HG02885 (cell line): ENCODE data around the gene DAND5.

Experiments used
- ATAC-seq: cut with Tn5 transposase; IDR thresholded peaks from one replicate; pipeline ENCODE4 v1.9.1; 2021; ENCODE audit warnings: mild to moderate bottlenecking; ENCODE audit not compliant: unreplicated experiment, poor library complexity

DAND5 gene

DNA sequence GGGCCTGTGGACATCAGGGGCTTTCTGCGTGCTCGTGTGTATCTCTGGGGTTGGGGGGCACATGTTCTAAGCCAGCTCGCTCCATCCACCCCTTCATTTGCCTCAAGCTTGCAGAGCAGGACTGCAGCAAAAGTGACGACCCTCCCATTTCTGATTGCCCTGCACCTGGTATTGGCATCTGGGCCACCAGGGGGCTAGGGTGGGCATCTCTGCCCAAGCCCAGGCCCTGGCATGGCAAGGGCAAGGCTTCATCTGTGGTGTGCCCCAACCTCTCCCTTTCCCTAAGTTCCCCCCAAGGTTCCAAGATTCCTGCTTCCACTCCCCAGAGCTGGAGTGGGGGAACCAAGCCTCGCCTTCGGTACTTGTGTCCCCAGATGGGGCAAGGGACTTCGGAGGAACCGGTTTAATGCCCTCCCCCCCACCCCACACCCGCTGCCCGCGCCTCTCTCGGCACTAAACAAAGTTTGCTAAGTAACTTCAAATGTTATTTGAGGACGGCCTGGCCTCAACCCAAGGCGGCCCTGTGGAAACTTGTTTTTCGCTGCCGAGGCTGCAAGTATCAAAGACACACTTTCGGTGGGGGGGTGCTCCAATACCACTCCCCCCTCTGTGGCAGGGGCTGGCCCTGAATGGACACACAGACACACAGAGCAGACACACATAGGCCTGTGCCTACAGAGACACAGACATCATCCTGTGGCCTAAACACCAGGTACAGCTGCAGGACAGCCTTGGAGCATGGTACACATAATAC is 38.1 kb downstream of the DAND5 start:
- ATAC-seq: no peak

DNA sequence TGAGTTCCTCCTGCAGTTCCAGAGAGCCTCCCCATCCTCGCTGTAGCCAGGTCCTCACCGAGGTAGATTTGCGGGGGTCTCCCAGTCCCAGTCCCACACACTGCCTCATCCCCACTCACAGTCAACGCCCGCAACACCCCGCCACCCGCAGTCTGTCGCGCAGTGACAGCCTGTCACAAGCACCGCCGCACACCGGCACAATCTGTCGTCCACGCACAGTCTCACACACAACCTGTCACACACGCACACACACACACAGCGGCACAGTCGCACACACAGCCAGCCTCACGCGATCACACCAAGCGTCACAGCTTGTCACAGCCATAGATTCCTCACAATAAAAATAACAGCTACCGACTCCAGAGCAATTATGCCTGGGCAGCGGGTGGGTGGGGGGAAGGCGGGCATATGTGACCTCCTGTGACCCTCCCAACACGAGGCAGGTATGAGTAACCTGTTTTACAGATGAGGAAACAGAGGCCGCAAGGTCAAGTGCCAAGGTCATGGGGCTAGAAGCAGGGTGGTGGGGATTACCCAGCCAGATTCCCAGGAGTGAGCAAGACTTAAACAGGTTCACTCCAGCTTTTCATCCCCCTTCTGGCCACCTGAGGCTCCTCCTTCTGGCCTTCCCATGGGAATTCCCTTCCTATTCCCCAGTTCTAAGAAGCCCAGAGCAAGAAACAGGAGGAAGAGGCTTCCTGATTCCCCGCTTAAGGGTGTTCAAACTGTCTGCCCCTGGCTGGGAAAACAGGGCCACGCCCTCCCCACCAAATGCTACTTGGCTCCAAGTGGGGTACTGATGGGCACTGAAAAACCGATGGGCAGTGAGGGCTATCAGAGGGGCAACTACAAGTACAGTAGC is 39.8 kb downstream of the DAND5 start:
- ATAC-seq: no peak

DNA sequence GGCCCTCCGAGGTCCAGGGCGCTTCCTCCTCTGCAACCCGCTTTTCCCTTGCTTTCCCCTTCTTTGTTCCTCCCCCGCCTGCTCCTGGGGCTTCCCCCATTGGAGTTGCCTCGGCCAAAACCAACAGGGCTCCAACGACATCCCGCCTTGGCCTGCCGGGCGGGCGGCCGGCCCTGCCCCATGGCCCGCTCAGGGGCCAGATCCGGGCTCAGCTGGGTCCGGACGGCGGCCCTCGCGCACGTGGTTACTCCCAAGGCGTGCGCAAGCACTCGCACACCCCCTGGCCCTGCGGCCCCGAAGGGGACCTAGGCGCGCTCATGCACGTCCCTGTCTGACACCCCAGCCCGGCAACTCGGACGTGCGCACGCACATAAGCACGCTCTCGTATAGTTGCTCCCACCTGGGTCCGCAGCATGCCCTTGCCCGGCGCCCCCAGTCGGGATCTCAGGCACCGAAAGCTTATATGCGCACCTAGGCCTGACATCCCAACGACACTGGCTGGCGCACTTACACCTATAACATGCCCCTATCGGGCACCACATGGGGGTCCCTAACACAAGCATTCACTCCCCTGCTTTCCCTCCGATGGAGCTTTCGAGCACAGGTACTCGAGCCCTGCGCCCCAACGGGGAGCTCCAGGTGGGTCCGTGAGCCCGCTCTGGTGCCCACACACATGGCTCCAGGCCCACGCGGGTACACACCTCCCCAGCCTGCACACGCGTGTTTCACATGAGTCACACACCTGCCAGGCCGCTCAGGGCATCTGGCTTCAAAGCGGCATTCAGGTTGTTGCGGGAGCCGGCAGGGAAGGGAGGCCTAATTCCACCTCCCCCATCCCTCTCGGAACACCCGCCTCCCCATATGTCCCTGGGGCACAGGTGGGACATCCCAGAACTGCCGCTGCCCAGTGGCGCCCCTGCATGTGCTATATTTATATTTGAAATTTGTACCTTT is 40.9 kb downstream of the DAND5 start:
- no peak for ATAC-seq

DNA sequence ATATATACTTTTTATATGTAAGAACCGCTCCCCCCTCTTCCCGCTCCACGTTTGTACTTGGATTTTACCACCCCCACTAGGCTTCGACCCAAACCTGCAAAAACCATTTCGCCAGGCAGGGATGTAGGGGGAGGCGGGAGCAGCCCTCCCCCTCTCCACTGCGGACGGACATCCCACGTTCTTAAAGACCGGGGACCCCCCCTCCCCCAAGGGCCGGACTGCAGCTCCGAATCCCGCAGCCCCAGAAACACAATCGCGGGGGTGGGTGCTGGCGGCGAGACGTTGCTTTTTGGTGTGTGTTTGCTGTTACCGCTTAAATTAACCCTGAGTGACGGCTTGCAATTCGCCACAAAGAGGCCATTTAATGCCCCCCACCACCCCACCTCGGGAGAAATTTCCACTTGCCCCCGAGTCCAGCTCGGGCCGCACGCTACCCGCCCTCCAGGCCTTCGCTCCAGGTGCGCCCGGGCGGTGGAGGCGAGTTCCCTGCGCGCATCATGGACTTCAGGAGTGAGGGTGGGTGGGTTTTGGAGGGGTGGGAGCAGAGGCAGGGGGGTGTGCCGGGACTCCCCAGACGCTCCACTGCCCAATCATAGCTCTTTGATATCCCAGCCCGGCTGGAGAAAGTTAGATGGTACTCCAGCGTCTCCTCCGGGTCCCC is 41.7 kb downstream of the DAND5 start:
- no peak for ATAC-seq

DNA sequence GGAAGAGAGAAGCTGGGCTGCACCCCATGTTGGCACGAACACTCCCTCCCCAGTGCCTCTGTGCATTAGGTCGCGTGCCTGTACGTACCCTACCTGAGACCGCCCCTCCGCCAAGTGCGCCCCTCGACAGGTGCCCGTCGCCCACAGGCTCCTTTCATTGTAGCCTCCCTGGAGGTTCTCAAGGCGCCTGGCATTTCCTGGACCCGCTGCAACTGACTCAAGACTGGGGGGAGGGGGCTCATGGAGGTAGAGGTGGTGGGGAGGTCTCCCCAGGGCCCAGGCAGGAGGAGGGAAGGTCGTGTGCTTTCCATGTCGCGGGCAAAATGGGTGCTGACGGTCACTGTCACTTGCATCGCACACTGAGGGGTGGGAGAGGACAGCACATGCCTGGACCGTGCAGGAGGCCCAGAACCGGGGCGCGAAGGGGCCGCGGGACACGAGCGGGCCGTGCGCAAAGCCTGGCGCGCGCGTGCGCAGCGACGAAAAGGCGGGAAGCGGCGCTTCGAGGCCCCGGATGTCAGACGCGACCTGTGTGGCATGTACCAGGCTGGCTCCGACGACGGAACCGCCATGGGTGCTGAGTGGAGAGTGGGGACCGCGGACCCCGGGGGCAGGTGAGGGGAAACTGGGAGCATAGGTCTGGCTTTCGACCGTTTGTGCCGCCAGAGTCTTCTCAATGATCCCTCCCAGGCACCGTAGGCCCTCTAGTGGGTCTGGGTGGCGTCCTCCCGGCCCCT is 42.4 kb downstream of the DAND5 start:
- ATAC-seq: no peak

DNA sequence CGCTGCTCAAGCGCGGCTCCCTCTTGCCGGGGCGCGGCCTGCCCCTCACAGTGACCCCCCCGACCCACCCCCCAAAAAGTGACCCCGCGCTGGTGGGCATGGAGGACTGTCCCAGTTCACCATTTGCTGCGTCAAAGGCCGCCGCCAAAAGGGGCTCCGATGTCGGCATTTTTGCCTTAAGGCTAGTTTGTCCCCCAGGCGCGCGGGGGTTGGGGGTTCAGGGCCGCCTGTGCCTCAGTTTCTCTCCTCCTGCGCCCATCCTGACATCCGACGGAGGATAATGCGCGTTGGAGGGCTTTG is 43.0 kb downstream of the DAND5 start:
- ATAC-seq: no peak

DNA sequence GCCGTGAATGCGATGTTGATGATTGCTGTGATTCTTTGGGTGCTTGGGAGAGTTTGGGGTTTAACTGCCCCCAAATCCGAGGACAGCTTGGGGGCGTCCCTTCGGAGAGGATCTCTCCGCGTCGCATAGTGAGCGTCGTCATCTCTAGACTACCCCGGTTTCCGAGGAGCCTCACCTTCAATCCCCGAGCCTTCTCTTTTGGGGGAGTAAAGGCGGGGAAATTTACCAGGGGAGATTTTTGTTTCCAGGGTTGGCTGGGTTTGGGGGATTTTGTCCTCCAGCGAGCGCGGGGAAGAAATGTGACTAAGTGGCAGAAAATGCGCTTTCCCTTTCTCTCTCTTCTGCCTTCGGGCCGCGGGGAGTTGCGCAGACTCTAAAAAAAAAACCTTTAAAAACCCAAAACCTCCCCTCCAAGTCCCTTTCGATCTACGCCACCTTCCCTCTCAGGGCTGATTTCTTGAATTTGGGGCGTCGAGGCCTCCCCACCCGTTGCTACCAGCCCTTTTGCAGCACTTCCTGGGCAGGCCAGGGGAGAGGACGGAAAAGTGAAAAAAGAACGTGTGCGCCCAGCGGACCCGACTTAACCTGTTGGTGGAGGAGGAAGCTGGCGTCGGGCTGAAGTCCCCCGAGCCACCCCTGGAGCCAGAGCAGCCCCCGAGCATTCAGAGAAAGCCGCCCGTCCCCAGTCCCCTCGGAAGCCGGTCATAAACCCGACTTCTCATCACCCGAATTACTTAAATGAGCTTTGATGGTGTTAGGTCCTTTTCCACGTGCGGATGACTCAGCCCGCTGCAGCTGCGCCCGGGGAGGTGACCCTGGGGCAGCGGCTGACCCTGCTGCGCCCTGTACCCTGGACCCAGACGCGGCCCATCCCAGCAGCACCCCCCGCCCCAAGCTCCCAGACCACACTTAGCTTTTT is 43.6 kb downstream of the DAND5 start:
- no peak for ATAC-seq

DNA sequence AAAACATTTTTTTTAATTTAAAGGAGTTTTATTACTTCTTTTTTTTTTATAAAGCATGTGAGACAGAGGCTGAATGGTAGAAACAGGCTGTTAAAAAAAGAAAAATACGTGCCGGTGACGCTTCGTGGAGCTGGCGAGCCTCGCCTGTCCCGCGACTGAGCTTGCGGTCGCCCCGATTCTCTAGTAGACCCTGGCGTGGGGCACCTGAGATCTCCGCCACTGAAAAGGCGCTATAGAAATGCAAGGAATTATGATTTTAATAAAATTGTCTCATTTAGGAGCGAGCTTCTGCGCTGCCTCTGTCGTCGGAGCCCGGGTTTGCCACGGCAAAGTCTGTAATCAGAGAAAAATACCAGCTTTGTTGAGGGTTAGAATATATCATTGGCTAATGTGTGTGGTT is 44.3 kb downstream of the DAND5 start:
- no peak for ATAC-seq

DNA sequence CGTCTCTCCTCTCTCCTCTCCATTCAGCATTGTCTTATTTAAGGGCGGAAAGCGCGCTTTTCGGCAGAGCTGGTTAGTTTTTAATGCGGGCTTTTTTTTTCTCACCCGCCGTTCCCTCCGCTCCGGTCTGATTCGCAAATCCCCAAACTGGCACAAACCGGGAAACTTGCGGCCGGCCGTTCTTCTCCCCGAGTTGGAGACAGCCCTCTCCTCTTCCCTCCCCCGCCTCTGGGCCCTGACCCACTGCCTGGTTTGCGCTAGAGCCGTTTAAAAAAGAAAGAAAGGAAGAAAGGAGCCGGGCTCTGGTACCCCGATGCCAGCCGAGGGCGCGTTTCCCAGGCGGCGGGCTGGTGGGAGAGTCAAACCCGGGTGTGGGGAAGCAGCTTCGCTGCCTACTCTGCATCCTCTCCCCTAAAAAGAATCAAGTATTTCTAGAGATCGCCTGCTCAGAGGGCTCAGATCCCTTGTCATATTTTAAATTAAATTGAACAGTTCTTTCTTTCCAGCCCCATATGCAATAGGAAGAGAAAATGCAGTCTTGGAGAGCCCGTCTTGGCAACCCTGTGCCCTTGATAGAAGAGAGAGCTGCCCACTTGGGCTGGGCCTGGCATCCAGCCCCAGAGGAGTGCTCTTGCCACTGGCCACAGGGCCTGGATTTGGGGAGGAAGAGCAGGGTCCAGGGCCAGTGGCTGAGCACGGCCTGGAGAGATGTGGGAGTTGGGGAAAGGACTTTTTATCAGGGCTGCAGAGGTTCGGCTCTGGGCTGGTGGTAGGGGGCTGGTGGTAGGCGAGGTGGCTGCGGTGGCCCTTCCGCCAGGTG is 44.9 kb downstream of the DAND5 start:
- ATAC-seq: no peak

DNA sequence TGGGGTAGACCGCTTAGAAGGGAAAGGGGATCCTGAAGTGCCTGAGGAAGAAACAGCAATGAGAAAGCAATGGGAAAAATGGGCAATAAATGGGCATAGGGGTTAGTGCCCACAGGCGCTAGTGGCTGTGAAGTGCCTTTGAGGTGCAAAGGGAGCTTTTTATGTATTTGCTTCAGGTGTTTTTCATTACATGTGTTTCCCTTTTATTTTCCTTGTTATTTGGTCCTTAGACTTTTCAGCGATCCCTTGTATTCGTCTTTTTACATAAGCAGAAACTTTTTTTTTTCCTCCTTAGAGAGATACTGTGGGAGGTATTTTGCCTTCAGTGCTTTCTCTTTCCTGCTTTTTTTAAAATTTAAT is 45.5 kb downstream of the DAND5 start:
- ATAC-seq: no peak

DNA sequence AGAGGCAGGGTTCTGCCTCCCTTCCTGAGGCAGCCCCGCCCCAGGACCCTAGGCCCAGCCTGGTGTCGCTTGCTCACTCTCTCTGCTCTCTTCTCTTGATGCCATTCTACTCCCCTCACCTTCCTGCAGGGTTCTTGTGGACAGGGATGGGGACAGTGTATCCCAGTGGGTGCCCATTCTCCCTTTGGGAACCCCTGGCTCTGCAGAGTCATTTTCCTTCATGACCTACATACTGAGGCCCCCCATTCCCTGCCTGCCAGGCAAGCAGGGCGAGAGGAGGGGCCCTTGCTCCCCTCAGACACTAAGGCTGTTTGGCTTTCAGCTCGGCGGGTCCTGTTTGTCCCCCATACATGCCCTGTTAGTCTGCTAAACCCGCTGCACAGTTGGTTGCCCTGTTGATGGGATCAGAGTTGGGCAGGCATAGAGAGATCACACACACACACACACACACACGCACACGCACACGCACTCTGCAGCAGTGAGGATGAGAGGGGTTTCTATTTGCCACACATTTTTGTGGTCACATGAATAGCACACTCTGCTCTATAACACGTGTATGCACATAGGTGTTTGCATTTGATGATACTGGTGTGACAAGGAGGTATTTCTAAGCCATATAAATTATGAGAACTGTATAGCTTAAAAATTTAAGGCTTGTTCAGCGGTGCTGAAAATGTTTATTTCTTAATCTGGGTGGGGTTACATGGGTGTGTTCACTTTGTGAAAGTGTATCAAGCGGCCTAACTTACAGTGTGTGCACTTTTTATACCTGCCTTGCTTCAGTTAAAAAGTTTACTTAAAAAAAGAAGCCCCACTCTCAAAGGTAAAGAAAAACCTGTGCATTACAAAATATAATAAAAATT is 46.2 kb downstream of the DAND5 start:
- no peak for ATAC-seq

DNA sequence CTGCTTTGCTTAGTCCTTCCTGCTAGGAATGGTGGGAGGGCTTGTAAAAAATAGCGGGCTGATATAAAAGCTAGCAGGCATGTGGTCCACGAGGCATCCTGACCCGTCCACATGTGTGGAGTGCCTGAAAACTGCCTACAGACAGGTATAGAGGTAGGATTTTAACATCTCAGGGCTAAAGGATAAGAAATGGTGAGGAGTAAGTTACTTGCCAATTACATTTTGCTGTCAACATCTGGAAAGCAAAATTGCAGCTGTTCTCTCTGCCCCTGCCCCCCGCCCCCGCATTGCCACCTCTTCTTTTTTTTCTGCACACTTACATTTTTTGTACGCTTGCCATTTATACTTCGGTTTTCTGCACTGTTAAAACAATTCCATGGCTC is 46.9 kb downstream of the DAND5 start:
- ATAC-seq: no peak

DNA sequence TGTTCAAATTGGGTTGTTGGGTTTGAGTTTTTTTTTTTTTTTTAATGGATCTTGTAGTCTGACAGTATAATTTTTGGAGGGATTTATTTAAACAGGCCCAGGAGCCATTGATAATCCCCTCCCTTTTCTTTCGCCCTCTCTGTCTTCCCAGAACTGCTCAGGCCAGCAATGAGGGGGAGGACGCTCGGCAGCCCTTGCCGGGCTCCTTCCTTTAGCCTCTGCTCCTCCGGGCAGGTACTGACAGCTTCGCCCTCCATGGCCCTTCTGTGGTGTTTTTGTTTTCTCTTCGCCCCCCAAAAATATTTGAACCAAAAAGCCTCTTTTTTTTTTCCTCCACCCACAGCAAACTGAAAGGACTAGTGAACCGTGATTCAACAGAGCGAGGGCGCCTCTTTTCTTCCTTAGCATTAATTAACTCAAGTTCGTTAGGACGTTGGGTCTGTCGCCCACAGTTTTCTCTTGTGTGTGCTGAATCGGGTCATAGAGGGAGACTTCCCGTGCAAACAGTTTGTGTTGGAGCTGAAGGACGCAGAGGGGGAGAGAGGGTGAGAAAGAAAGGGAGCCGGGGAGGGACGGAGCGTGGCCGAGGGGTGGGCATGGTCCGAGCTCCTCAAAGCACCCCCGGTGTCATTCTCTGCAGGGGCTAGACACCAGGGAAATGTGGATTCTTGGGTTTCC is 47.4 kb downstream of the DAND5 start:
- ATAC-seq: no peak

DNA sequence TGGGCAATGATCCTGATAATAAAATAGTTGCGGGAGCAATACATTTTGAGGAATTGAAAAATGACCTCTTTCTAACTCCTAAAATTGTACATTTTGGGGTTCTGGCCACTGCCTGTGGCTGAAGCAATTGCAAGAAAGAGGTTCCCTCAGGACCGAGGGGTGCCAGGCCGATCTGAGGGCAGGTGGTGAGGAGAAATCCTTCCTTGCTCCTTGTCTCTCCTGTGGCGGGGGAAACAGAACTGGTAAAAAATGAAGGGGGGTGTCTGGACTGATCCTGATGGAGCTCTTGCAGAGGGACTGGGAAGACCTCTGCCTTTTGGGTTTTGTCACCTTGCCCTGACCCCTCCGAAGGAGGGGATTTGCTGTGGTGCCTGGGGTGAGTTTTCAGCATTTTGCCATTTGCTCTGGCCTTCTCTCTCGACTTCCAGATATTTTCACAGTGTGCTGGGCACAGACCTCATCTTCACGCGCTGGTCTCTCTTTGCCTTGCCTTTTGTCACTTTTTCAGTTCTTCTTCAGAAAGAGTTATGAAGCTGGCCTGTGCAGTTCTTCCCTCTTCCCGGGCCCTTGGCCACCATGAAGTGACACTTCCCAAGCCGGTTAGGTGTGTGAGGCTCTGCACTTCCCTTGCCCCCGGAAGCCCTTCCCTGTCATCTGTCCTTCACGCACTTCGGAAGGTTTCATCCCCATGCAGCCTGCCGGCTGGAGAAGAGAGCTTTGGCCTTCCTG is 48.1 kb downstream of the DAND5 start:
- no peak for ATAC-seq

DNA sequence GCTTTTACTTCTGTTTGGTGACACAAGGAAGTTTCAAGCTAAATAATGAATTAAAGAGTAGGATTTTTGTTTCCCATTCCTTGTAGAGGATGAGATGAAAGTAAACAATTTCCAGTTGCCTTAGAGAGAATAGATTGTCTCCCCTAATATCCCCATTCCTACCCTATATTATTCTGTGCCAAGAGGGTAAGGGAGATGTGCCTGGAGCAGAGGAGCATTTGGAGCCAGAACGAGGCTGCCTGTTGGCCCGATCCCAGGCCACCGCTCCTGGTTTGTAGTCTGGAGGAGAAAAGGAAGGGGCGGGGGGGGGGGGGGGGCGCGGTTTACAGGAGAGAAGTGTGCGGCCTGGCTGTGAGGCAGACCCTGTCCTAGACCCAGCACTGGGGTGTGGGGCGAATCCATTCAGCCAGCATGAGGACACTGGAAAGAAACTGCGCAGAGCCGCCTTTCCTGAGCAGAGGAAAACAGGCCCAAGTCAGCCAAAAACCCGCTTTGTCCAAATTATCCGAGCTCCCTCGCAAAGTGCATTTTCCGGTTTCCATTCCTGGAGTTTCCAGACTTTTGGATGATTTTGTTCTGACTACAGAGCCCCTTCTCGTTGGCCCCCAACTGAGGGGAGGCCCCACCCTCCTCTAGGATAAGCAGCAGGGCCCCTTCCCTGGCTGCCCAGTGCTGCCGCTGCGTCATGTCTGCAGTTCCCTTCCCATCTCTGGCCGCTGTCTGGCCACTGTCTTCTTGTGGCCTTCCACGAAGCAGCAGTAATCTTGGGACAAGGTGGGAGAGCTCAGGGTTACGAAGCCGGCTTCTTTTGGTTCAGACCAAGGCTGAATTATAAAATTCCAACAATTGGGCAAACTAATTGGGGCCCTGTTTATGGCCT is 48.9 kb downstream of the DAND5 start:
- no peak for ATAC-seq
